Activated CD4-positive, alpha-beta T cell treated with anti-CD3 and anti-CD28 coated beads for 4 hours (primary cell): ENCODE data around the gene MACROH2A2.
"Not testable (repeated sequence)": the region's sequence is repeated elsewhere in the genome, so short reads cannot be mapped to it uniquely, and the experiment has no call there.

Experiments
- DNase-seq, 2 donors: peaks; one replicate each; pipeline ENCODE4 v3.0.0-alpha.2; 2020

Gene MACROH2A2

DNA sequence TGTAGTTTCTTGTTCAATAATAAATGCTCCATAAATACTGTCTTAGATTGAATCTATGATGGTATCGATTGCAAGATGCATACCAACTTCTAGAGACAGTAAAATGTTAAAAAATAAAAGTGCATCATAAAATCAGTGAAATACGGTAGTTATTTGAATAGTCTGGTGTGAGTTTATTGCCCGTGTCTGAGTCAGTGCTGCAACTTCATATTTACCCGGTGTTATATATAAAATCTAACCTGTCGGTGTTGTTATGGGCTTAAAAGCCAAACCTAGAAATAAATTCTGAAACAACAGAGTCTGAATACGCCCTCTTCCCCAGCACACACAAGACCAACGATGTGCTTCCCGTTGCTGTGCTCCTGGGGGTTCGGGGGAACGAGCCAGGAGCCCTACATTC lies 16.3 kb downstream of the MACROH2A2 start:
- no peak for DNase-seq

DNA sequence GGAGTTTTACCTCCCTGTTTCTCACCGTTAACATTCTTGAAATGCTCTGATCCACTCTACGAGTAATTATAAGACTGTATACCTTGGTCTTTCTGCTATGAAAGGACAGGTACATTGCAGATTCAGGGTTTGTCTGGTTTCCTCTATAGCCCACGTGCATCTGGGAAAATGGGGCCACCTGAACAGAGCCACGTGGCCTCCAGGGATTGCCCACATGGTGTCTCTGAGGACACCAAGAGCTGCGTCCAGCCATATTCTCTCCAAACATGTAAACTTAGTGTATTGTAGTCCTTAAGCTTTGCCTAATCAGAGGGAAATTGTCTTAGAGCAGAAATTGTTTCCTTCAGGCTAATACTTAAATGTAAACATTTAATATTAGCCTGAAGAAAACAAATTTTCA lies 16.7 kb downstream of the MACROH2A2 start:
- no peak for DNase-seq

DNA sequence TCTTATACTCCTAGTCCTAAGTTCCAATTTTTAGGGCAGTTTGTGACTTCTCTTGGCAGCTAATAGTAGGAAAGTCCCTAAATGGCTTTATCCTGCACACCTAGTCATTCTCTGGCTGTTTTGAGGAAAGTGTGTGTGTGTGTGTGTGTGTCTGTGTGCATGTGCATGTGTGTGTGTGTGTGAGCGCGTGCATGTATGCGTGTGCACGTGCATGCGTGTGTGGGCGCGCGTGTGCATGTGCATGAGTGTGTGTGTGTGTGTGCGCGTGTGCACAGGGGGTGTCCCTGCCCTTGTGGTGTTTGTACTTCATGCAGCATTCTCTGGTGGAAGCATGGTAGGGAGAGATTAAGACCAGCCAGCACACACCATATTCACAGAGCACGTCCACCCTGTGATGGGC lies 18.2 kb downstream of the MACROH2A2 start:
- DNase-seq = no peak

DNA sequence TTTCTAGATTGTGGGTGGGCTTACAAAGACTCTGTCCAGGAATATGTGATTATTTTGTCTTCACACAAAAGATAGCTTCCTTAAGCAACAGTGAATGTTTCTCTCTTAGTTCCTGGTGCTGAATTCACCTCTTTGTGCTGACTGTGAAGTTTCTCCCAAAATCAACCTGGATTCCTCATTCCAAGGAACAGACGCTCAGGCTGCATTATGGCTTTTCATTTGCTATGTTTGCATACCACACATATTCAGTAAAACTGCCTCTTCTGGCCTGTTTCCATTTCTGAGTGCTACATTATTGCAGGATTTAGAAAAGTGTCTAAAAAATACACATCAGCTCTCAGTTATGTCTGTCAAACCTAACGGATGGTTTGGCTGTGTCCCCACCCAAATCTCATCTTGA lies 21.5 kb downstream of the MACROH2A2 start:
- DNase-seq = no peak

DNA sequence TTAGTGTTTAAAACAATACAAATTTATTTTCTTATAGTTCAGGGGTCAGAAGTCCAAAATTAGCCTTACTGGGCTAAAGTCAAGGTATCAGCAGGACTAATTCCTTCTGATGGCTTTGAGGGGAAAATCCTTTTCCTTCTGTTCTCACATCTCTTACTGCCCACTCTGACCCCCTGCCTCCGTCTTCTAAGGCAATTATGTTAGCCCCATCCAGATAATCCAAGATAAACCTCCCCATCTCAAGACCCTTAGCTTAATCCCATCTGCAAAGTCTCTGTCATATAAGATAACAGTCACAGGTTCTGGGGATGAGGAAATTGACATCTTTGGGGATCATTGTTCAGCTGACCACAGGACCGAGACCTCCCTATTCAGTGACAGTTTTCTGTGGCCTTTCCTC lies 22.3 kb downstream of the MACROH2A2 start:
- DNase-seq = no peak

DNA sequence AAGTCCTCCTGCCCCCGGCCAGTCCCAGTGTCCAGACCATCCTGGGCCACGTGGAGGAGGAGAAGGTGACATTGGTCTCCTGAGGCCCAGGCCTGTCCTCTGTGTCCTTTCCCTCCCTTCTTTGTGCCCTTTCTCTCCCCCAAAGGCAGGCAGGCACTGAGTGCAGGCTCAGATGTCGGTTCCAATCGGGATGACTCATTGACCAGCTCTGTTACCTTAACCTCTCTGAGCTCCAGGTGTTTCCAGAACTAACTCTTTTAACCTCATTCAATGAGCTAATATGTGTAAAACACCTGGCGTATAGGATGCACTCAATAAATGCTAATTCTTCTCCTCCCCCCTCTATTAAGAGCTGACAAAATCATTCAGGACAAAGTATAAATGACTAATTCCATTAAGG lies 25.7 kb downstream of the MACROH2A2 start:
- DNase-seq = no peak

- no peak for DNase-seq
These were observed 26.3 kb downstream of the MACROH2A2 start for GRCh38 chr10:70078937-70079336.

GRCh38 chr10:70080789-70081188 lies 28.1 kb downstream of the MACROH2A2 start:
- not testable (repeated sequence) for DNase-seq

DNA sequence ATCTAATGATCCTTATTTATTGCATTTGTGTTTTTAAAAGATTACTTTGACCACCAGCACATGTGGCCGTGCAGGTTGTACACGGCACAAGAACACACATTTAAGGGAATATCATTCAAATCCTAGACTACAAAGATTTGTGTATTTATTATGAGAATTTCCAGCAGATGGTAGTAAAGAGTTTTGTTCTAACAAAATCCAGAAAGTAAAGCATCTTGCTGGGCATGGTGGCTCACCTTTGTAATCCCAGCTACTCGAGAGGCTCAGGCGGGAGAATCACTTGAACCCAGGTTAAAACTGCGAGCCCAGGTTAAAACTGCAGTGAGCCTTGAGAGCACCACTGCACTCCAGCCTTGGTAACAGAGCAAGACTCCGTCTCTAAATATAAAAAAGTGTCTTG lies 31.5 kb downstream of the MACROH2A2 start:
- DNase-seq = no peak

GRCh38 chr10:70085975-70086613 lies 33.4 kb downstream of the MACROH2A2 start:
- no peak for DNase-seq

GRCh38 chr10:70087616-70088307 lies 35.1 kb downstream of the MACROH2A2 start:
- no peak for DNase-seq

- DNase-seq = no peak
These were observed 35.7 kb downstream of the MACROH2A2 start for GRCh38 chr10:70088308-70088698.

DNA sequence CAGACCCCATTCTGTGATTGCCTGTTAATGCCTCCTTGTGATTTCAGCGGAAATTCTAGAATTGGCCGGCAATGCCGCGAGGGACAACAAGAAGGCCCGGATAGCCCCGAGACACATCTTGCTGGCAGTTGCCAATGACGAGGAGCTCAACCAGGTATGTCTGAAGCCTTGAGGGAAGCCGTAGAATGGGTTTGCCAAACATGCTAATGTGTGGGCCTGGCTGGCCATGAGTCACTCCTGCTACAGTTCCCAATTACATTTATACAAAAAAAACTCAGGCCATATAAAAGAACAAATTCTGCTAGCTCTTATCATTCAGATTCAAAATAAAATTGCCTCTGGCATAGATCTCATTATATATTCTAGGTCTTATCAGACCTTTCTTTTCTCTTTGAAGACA lies 37.4 kb downstream of the MACROH2A2 start:
- DNase-seq = no peak

DNA sequence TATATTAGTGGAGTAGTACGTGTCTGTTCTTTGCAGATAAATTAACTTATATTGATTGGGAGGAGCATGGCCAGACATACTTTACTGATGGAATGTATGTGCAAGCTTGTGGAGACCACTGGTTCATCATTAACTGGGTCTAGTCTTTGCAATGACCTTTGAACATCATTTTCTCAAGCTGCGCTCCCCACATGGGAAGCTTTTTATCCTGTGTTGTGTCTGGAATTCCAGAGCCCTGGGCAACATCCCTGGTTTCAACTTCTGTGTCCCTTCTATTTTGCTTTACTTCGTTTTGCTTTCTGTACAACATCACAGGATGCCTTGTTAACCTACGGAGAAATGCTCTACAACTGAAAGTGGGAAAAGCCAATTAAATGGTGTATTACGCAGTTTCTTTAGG lies 38.3 kb downstream of the MACROH2A2 start:
- no peak for DNase-seq

DNA sequence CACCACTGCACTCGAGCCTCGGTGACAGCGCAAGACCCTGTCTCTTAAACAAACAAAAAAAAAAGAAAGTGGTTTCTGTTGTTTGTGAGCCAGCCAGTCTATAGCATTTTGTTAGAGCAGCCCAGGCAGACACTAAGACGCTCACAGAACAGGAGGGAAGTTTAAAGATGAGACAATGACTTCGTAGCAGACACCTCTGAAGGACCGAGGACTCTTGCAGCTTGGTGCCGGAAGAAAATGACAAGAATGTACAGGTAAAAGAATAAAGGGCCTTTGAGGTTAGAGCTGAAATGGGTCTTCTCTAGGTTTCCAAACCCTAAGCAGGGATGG lies 39.7 kb downstream of the MACROH2A2 start:
- no peak for DNase-seq

- no peak for DNase-seq
These were observed 40.8 kb downstream of the MACROH2A2 start for GRCh38 chr10:70093335-70093944.

DNA sequence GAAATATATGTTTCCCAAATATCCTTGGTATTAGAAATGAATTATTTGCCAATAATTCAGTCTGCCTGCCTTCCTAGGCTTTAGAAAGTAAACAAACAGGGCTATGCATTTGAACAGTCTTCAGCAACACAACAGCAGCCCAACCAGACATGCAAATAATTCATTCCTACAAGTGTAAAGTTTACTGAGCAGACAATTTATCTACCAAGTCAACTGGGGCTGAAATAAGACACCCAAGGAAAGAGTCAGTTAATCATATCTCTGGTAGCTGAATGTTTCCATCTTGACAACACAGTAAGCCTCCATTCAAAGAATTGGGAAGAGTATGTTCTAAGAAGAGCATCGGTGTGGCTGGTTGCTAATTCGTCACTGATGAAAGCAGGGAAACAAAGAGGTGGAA lies 41.6 kb downstream of the MACROH2A2 start:
- no peak for DNase-seq

DNA sequence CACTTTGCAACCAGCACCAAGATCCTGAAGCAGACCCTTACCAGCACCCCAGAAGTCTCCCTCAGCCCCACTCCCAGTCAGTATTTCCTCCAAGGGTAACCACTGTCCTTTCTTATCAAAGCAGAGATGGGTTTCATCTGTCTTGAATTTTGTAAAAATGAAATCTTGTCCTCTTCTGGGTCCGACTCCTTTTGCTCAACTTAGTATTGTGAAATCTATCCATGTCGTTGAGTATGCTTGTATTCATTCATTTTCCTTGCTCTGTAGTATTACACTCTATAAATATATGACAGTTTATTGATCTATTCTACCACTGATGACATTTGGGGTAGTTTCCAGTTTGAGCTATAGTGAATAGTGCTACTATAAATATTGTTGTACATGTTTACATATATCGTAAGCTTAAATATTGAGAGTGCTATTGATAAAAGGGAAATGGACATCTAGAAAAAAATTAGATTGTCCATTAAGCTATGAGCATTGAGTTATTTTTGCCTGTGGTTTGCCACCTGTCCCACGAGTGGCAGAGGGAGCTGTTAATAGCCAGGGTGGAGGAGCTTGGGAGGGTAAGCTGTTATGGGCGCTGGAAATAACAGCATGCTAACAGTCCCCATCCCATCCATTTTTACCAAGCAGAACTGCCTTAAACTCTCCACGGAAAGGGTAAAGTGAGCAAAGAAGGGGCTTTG lies 43.5 kb downstream of the MACROH2A2 start:
- DNase-seq = no peak

DNA sequence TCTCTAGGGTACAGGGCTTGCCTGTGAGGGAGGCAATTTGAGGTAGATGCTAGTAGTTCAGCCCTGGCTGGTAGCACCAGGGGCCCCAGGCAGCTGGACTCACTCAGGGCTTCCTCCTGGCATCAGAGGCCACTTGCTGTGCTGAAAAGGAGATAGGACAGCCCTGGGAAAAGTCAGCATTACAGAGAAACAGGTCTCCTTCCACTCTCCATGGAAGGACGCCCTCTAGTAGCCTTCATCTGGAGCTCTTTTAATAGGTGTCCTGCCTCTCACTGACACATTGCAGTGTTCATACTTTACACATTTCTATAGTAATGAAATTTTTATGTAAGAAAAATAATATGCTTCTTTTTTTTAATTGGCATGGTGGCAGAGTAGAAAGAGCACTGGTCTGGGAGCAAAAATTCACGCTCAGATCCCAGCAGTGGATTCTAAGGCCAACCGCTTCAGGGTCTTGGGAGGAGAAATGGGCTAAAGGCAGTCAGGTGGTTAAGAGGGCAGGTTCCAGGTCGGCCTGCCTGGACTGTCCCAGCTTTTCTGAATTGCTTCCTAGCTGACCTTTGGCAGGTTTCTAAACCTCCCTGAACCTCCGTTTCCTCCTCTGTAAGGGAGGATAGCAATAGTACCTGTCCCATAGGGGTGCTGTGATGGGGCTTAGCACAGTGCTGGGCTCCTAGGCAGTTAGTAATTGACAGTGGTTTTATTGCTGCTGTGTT lies 44.2 kb downstream of the MACROH2A2 start:
- DNase-seq = no peak

- DNase-seq = no peak
These were observed 44.8 kb downstream of the MACROH2A2 start for GRCh38 chr10:70097459-70097858.

GRCh38 chr10:70098271-70098670 lies 45.6 kb downstream of the MACROH2A2 start:
- no peak for DNase-seq

DNA sequence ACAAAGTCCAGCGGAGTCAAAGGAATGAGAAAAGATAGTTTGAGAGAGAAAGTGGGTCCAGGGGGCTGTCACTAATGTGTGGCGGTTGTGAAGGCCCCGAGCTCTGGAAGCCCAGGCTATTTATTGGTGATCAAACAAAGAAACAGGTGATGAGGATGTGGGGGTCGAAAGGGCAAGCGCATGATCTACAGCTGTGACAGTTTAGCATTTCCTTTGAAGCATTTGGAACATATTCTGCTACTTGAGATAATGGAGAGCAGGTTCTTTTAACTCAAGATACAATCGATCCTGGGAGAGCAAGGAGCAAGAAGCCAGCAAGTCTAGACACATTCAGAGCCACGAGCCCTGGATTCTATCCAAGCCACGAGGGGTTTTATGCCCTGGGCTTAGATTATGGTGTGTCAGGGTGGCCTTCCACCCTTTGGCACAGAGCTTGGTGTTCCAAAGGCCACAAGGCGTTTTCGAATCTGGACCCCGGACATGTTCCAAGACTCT lies 48.5 kb downstream of the MACROH2A2 start:
- DNase-seq = not testable (repeated sequence)

DNA sequence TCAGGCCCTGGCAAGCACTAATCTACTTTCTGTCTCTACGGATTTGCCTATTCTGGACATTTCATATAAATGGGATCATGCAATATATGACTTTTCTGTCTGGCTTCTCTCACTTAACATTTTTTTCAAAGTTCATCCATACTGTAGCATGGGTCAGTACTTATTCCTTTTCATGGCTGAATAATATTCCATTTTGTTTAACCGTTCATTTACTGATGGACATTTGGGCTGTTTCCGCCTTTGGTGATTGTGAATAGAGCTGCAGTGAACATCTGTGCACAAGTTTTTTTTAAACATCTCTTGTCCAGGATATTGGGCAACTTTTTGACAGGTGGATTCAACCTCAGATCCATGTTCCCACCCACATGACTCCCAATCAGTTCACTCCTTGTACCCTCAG lies 49.0 kb downstream of the MACROH2A2 start:
- DNase-seq = no peak
